Effector CD4-positive, alpha-beta T cell (primary cell): Measurements from ENCODE around the gene ZMIZ2.
"Not testable (repeated sequence)": the region's sequence is repeated elsewhere in the genome, so short reads cannot be mapped to it uniquely, and the experiment has no call there.

Source experiments
- DNase-seq: peaks from one replicate; pipeline ENCODE4 v3.0.0-alpha.2; 2020

ZMIZ2 gene

DNA sequence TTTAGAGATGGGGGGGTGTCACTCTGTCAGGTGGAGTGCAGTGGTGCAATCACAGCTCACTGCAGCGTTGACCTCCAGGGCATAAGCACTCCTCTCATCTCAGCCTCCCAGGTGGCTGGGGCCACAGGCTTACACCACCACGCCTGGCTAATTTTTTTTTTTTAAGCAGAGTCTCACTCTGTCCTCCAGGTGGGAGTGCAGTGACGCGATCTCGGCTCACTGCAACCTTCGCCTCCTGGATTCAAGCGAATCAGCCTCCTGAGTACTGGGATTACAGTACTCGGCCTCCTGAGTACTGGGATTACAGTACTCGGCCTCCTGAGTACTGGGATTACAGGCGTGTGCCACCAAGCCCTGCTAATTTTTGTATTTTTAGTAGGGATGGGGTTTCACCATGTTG lies 24.2 kb downstream of the ZMIZ2 start:
- DNase-seq: no peak

DNA sequence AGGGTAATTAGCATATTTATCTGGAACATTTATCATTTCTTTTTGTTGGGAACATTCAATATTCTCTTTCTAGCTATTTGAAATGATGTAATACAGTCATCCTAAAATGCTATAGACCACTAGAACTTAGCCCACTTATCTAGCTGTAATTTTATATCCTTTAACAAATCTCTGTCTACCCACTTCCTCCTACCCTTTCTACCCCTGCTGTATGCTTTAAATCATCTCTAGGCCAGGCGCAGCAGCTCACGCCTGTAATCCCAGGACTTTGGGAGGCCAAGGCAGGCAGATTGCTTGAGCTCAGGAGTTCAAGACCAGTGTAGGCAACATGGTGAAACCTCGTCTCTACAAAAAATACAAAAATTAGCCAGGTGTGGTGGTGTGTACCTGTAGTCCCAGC lies 25.8 kb downstream of the ZMIZ2 start:
- not testable (repeated sequence) for DNase-seq

DNA sequence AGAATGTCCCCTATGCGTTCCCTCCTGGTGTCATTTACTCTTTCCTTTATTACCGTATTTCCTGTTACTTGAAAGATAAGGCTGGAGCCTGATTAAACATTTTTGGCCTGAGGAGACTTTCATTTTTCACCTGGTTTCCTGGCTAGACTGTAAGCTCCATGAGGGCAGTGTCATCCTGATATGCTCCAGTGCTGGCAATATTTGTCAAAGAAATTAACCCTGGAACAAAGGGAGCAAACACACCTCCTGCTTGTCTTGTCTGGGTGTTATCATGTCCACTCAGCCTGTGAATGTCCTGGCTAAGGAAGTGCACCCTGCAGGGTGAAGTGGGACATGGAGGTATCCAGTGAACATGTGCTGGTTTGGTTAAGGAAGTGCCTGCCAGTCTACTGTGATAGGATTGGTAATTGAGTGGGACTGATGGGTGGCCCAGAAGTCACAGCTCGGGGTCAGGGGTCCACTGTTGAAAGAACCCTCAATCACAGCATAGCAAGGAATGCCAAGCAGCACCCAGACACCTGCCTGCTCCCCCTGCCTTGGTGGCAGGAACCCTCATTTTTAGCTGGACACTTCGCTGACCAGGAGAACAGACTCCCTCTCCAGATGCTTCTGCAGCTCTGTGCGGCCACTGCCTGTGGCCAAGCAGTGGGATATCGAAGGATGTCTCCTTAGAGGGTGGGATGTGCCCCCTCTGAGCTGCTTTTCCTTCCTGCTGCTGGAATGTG lies 26.9 kb downstream of the ZMIZ2 start:
- no peak for DNase-seq

GRCh38 chr7:44776211-44776610 lies 27.6 kb downstream of the ZMIZ2 start:
- no peak for DNase-seq

DNA sequence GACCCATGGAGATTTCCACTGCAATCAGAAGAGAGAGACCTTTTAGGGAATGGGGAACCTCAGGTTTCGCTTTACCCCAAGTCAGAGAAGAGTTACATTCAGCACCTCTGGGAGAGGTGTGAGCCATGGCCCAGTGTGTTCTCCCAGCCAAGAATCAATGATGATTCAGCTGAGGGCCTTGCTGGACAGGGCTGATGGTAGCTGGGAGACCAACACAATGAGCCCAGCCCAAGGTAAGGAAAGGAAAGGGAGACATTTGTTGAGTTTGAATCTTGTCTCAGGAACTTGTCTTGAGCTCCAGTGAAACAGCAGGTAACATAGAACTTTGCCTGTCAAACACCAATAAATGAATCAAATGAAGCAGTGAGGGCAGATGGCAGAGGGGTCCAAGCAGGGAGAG lies 33.8 kb downstream of the ZMIZ2 start:
- no peak for DNase-seq

DNA sequence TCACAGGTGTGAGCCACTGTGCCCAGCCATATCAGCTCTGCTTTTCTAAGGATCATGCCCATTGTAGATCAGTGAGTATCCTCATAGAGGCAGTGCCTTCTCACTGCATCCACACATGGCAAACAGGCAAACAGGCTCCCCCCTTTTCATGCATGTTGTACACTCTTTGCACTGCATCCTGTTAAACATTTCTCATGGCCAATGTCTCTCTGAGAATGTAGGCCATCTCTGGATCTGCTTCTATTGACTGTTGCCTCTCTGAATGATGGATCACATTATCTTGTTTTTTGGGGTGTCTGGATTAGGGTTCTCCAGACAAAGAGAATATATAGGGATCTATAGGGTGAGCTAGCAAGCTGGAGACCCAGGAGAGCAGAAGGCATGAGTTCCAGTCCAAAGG lies 34.8 kb downstream of the ZMIZ2 start:
- DNase-seq: no peak

DNA sequence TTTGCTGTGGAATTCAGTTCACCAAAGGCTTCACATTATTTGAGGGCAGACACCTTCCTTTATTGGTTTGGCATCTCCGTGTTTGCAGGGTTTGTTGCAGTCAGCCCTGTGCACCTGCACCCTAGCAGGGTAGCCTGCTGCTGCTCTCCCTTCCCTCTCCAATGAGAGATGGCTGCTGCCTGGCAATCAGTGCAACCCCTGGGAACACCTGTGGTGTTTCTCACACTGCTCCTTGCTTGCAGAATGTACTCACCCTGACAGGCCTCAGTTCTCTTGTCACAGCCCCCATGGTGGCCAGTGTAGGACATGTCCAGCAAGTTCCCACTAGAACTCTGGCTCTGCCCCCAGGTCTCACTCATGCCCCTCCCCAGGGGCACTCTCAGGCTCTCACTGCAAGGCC lies 35.7 kb downstream of the ZMIZ2 start:
- no peak for DNase-seq

DNA sequence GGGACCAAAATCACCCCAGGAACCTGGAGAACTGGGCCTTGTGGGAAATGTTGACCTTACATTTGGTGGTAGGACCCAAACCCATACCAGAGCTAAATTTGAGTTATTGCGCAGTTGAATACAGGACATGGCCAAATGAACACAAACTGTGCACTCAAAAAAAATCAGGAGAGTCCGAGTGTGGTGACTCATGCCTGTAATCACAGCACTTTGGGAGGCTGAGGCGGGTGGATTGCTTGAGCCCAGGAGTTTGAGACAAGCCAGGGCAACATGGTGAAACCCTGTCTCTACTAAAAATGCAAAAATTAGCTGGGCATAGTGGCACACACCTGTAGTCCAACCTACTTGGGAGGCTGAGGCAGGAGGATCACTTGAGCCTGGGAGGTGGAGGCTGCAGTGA lies 36.6 kb downstream of the ZMIZ2 start:
- not testable (repeated sequence) for DNase-seq

- DNase-seq: no peak
Measured at GRCh38 chr7:44787041-44787440, 38.4 kb downstream of the ZMIZ2 start.

DNA sequence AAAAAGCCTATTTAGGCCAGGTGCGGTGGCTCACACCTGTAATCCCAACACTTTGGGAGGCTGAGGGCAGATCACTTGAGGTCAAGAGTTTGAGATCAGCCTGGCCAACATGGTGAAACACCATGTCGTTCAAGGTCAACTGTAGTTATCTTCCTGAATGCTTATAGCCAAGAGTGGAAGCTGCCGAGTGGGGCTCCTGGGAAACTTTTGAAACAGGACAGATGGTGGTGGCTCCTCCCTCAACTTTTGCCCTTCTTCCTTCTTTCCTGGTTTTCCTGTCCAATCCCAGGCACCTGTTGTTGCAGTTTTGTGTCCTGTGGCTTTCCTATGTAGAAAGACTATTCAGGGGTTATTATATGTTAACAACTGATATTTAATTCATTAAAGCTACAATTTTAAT lies 39.1 kb downstream of the ZMIZ2 start:
- DNase-seq: no peak

GRCh38 chr7:44789990-44790389 lies 41.3 kb downstream of the ZMIZ2 start:
- no peak for DNase-seq

GRCh38 chr7:44791278-44792219 lies 42.9 kb downstream of the ZMIZ2 start:
- DNase-seq: no peak

- no peak for DNase-seq
Measured at GRCh38 chr7:44793919-44794318, 45.3 kb downstream of the ZMIZ2 start.

- no peak for DNase-seq
Measured at GRCh38 chr7:44794331-44794730, 45.7 kb downstream of the ZMIZ2 start.

DNA sequence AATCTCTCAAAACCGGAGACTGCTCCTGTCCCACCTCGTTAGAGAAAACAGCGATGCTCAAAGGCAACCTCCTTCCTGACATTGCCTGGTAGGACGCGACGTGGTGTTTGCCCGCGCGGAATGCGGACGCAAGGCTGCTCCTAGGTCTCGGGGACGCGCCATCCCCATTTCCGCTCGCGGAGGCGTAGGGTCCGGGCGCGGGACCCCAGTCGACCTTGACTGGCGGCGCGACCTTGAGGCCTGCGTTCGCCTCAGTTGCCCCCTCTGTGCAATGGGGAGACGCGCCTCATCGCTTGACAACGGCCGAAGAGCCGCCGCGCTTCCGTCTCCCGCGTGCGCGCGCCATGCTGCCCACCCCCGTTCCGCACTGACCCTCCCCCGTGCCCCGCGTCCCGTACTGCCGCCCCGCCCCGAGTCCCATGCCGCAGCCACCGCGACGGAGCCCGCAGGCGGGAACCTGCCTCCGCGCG lies 47.4 kb downstream of the ZMIZ2 start:
- DNase-seq: no peak

DNA sequence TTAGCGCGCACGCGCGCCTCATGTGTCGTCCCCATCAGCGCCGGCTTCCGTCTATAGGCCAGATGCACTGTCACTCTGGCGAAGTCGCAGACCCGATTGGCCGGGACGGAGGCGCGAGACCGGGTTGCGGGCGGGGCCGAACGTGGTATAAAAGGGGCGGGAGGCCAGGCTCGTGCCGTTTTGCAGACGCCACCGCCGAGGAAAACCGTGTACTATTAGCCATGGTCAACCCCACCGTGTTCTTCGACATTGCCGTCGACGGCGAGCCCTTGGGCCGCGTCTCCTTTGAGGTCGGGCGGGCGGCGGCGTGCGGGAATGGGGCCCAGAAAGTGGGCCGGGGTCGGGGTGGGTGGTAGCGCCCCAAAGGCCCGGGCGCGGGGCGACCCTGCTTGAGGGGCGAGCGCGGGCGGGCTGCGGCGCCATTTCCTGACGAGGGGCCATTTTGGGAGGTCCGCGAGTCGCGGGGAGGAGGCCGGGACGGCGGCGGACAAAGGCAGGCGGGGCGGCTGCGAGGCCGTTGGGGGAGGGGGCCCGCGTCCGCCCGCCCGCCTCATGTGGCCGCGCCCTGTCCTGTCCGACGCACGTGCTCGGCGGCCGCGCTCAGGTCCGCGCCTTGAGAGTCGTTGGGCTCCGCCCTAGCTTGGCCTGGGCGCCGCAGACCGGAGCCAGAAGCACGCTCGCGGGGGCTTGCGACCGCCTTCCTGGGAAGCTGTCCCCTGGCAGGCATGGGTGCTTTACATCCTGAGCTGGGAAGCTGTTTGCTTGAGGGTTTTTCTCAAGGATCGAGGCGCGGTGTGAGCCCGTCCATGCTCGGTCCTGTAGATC lies 48.1 kb downstream of the ZMIZ2 start, which contains the start of gene PPIA:
Gene PPIA, plus strand, starts transcription at position 178 of the 825 bp plus-strand sequence. Its CDS starts 44 bp downstream, at position 222.
- peak; percentile 98 for DNase-seq

DNA sequence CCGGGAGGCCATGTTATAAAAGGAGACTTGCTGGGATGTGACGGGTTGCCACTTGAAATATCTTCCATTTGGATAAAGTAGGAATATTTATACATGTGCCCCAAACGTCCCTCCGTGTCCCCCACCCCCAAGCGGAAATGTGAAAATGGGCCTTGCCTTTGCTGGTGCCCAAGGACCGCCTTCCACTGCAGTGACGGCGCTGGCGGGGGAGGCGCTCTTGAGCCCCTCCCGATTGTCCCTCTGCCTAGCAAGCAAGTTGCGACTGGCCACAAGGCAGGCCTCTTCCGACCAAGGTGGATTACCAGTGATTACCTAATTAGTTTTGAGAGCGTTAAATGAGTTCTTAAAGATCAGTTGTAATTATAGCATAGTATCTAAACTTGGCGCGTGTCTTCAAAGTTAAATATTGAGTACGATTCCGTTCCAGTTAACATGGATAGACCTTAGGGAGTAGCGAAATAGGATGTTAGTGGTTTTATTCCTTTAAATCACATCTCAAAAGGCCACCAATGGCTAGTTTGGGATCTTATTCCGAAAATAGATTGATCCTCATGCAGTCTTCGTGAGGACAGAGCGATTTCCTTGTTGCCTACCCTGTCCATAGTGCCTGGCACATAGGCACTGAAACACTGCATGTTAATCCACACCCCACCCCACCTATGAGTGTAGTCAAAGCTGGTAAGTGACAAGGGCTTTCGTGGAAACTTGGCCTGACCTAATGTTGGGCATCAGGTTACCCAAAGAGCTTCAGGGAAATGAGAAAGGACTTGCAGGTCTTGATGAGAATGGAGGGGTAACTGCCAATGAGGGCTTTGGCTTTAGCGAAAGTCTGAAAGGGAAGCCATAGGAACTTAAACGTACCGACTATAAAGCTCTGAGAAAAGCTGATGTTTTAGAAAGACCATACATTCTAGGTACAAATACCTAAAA lies 48.9 kb downstream of the ZMIZ2 start:
- DNase-seq: peak; percentile 77

GRCh38 chr7:44798649-44799305 lies 50.1 kb downstream of the ZMIZ2 start:
- DNase-seq: no peak

GRCh38 chr7:44799939-44800338 lies 51.3 kb downstream of the ZMIZ2 start:
- no peak for DNase-seq

- DNase-seq: no peak
Measured at GRCh38 chr7:44801890-44802289, 53.2 kb downstream of the ZMIZ2 start.

- DNase-seq: no peak
Measured at GRCh38 chr7:44802418-44803025, 53.9 kb downstream of the ZMIZ2 start.
